ENCODE measurements around the gene CLEC4G.

GRCh38 chr19:7766535-7766934 lies 34.6 kb upstream of the CLEC4G start:
- TF ChIP-seq EZH2 (IDR thresholded peaks at IDR 0.05; ENCODE audit: low read depth) (no peak), CTCF (conservative IDR thresholded peaks at IDR 0.05) (no peak)
